Effector memory CD8-positive, alpha-beta T cell (primary cell): ENCODE measurements around the gene FUT9.

Source experiments
- ATAC-seq: fragments of 150-1000 bp; cut with Tn5 transposase; replicated peaks from 2 replicates; pipeline ENCODE4 v1.10.0; 2021; ENCODE audit warnings: mild to moderate bottlenecking, moderate library complexity
- DNase-seq, 3 experiments: peaks; one replicate each; pipeline ENCODE4 v3.0.0; 2021
- H3K27ac Mint-ChIP-seq, 2 donors: one replicate each; pipeline ENCODE4 v1.8.0; 2022; ENCODE audit warnings: mild to moderate bottlenecking in 2 of 2, mixed read lengths in 2 of 2, moderate library complexity in 2 of 2
- H3K27me3 Mint-ChIP-seq, 2 donors: one replicate each; pipeline ENCODE4 v1.8.0; 2022; ENCODE audit warnings: mixed read lengths in 2 of 2
- H3K36me3 Mint-ChIP-seq: one replicate; pipeline ENCODE4 v1.8.0; 2022; ENCODE audit warnings: mild to moderate bottlenecking, moderate library complexity, mixed read lengths; ENCODE audit not compliant: insufficient read depth
- H3K4me1 Mint-ChIP-seq, 2 donors: one replicate each; pipeline ENCODE4 v1.8.0; 2022; ENCODE audit warnings: low read depth in 2 of 2, mixed read lengths in 2 of 2
- H3K4me3 Mint-ChIP-seq, 2 donors: one replicate each; pipeline ENCODE4 v1.8.0; 2022; ENCODE audit warnings: mild to moderate bottlenecking in 2 of 2, mixed read lengths in 2 of 2, moderate library complexity in 2 of 2
- H3K9me3 Mint-ChIP-seq, 2 donors: one replicate each; pipeline ENCODE4 v1.8.0; 2022; ENCODE audit warnings: mixed read lengths in 2 of 2

Gene FUT9

GRCh38 chr6:96016334-96017069, 728 bp downstream of the FUT9 start:
- ATAC-seq: no peak
- H3K36me3 Mint-ChIP-seq: peaks cover 3% of the 10 kb centered on the region
- H3K4me1 Mint-ChIP-seq: peaks cover 0 to 5% of the 10 kb centered on the region in 2 donors
- no peak for DNase-seq
- H3K4me3 Mint-ChIP-seq: no peak overlapping the region
- H3K9me3 Mint-ChIP-seq: peaks cover 0 to 3% of the 10 kb centered on the region in 2 donors
- peaks cover 21 to 24% of the 10 kb centered on the region in 2 donors for H3K27me3 Mint-ChIP-seq
- H3K27ac Mint-ChIP-seq: no peak overlapping the region

GRCh38 chr6:96017070-96017359, 1.2 kb downstream of the FUT9 start:
- Mint-ChIP-seq H3K4me1 (peaks cover 0 to 5% of the 10 kb centered on the region in 2 donors), H3K9me3 (peaks cover 0 to 3% of the 10 kb centered on the region in 2 donors), H3K27me3 (peaks cover 21 to 24% of the 10 kb centered on the region in 2 donors), H3K4me3 (no peak overlapping the region), H3K36me3 (peaks cover 3% of the 10 kb centered on the region), H3K27ac (no peak overlapping the region)
- DNase-seq (no peak), ATAC-seq (no peak)

- ATAC-seq (no peak), DNase-seq (no peak)
- Mint-ChIP-seq H3K4me1 (no peaks in the 10 kb centered on the region), H3K27me3 (peaks cover 0 to under 1% of the 10 kb centered on the region in 2 donors), H3K4me3 (no peak overlapping the region), H3K9me3 (peaks cover 0 to under 1% of the 10 kb centered on the region in 2 donors), H3K27ac (no peak overlapping the region), H3K36me3 (no peaks in the 10 kb centered on the region)
Measured at GRCh38 chr6:96022225-96022624, 6.5 kb downstream of the FUT9 start.

GRCh38 chr6:96032661-96033060, 16.9 kb downstream of the FUT9 start:
- no peak overlapping the region for H3K27ac Mint-ChIP-seq
- DNase-seq (no peak), ATAC-seq (no peak)
- H3K4me1 Mint-ChIP-seq: no peaks in the 10 kb centered on the region
- H3K27me3 Mint-ChIP-seq: no peaks in the 10 kb centered on the region
- no peaks in the 10 kb centered on the region for H3K36me3 Mint-ChIP-seq
- H3K4me3 Mint-ChIP-seq: no peak overlapping the region
- no peaks in the 10 kb centered on the region for H3K9me3 Mint-ChIP-seq

GRCh38 chr6:96051555-96051954, 35.8 kb downstream of the FUT9 start:
- H3K4me1 Mint-ChIP-seq: no peaks in the 10 kb centered on the region
- no peak for DNase-seq
- H3K36me3 Mint-ChIP-seq: no peaks in the 10 kb centered on the region
- no peak overlapping the region for H3K27ac Mint-ChIP-seq
- ATAC-seq: no peak
- peaks cover 0 to 8% of the 10 kb centered on the region in 2 donors for H3K9me3 Mint-ChIP-seq
- no peak overlapping the region for H3K4me3 Mint-ChIP-seq
- no peaks in the 10 kb centered on the region for H3K27me3 Mint-ChIP-seq

- H3K9me3 Mint-ChIP-seq: peaks cover 0 to 1% of the 10 kb centered on the region in 2 donors
- no peak overlapping the region for H3K27ac Mint-ChIP-seq
- ATAC-seq (no peak), DNase-seq (no peak)
- H3K27me3 Mint-ChIP-seq: no peaks in the 10 kb centered on the region
- no peaks in the 10 kb centered on the region for H3K36me3 Mint-ChIP-seq
- no peak overlapping the region for H3K4me3 Mint-ChIP-seq
- H3K4me1 Mint-ChIP-seq: no peaks in the 10 kb centered on the region
Measured at GRCh38 chr6:96058082-96058481, 42.3 kb downstream of the FUT9 start.

- Mint-ChIP-seq H3K9me3 (peaks cover 0 to 4% of the 10 kb centered on the region in 2 donors), H3K27ac (no peak overlapping the region), H3K4me1 (no peaks in the 10 kb centered on the region), H3K4me3 (no peak overlapping the region), H3K27me3 (no peaks in the 10 kb centered on the region), H3K36me3 (no peaks in the 10 kb centered on the region)
- ATAC-seq (no peak), DNase-seq (no peak)
Measured at GRCh38 chr6:96059586-96059985, 43.8 kb downstream of the FUT9 start.

GRCh38 chr6:96060249-96060648, 44.5 kb downstream of the FUT9 start:
- Mint-ChIP-seq H3K36me3 (no peaks in the 10 kb centered on the region), H3K4me1 (no peaks in the 10 kb centered on the region), H3K9me3 (peaks cover 0 to 4% of the 10 kb centered on the region in 2 donors), H3K27ac (no peak overlapping the region), H3K4me3 (no peak overlapping the region), H3K27me3 (no peaks in the 10 kb centered on the region)
- DNase-seq (no peak), ATAC-seq (no peak)

- peaks cover 0 to 4% of the 10 kb centered on the region in 2 donors for H3K9me3 Mint-ChIP-seq
- H3K36me3 Mint-ChIP-seq: no peaks in the 10 kb centered on the region
- H3K27ac Mint-ChIP-seq: no peak overlapping the region
- DNase-seq (no peak), ATAC-seq (no peak)
- no peaks in the 10 kb centered on the region for H3K27me3 Mint-ChIP-seq
- H3K4me1 Mint-ChIP-seq: no peaks in the 10 kb centered on the region
- H3K4me3 Mint-ChIP-seq: no peak overlapping the region
Measured at GRCh38 chr6:96065213-96065612, 49.4 kb downstream of the FUT9 start.

- Mint-ChIP-seq H3K4me3 (no peak overlapping the region), H3K36me3 (no peaks in the 10 kb centered on the region), H3K4me1 (no peaks in the 10 kb centered on the region), H3K27ac (no peak overlapping the region), H3K9me3 (peaks cover 0 to 4% of the 10 kb centered on the region in 2 donors), H3K27me3 (no peaks in the 10 kb centered on the region)
- DNase-seq (no peak), ATAC-seq (no peak)
Measured at GRCh38 chr6:96066376-96066775, 50.6 kb downstream of the FUT9 start.

GRCh38 chr6:96073555-96073954, 57.8 kb downstream of the FUT9 start:
- no peaks in the 10 kb centered on the region for H3K4me1 Mint-ChIP-seq
- H3K27me3 Mint-ChIP-seq: no peaks in the 10 kb centered on the region
- no peaks in the 10 kb centered on the region for H3K9me3 Mint-ChIP-seq
- H3K27ac Mint-ChIP-seq: no peak overlapping the region
- H3K36me3 Mint-ChIP-seq: no peaks in the 10 kb centered on the region
- H3K4me3 Mint-ChIP-seq: no peak overlapping the region
- ATAC-seq (no peak), DNase-seq (no peak)

GRCh38 chr6:96074006-96074405, 58.2 kb downstream of the FUT9 start:
- H3K36me3 Mint-ChIP-seq: no peaks in the 10 kb centered on the region
- no peak for DNase-seq
- no peak for ATAC-seq
- no peaks in the 10 kb centered on the region for H3K27me3 Mint-ChIP-seq
- H3K27ac Mint-ChIP-seq: no peak overlapping the region
- no peak overlapping the region for H3K4me3 Mint-ChIP-seq
- H3K4me1 Mint-ChIP-seq: no peaks in the 10 kb centered on the region
- H3K9me3 Mint-ChIP-seq: no peaks in the 10 kb centered on the region

GRCh38 chr6:96075826-96076225, 60.1 kb downstream of the FUT9 start:
- Mint-ChIP-seq H3K27ac (no peak overlapping the region), H3K27me3 (no peaks in the 10 kb centered on the region), H3K4me1 (no peaks in the 10 kb centered on the region), H3K4me3 (no peak overlapping the region), H3K9me3 (peaks cover 0 to 1% of the 10 kb centered on the region in 2 donors), H3K36me3 (no peaks in the 10 kb centered on the region)
- DNase-seq (no peak), ATAC-seq (no peak)

GRCh38 chr6:96086745-96087144, 71.0 kb downstream of the FUT9 start:
- H3K36me3 Mint-ChIP-seq: no peaks in the 10 kb centered on the region
- H3K27me3 Mint-ChIP-seq: no peaks in the 10 kb centered on the region
- H3K9me3 Mint-ChIP-seq: peaks cover 4 to 8% of the 10 kb centered on the region in 2 donors
- no peak for ATAC-seq
- no peak overlapping the region for H3K27ac Mint-ChIP-seq
- no peak overlapping the region for H3K4me3 Mint-ChIP-seq
- DNase-seq: no peak
- H3K4me1 Mint-ChIP-seq: no peaks in the 10 kb centered on the region
